Body of pancreas (tissue), 4 donors: ENCODE results near the gene MLEC.

Experiments
- POLR2A ChIP-seq, 3 donors: fragments of 450-650 bp; IDR thresholded peaks; one replicate each; pipeline ENCODE4 v1.6.1; 2016; ENCODE audit warnings: antibody characterized with exemption in 3 of 3, mild to moderate bottlenecking in 2 of 3
- TF ChIP-seq, protein P1 (sequence below), 7 experiments: fragments of 450-650 bp in 4 of 7; fragments of 200-600 bp in 3 of 7; sonication (generic) in 3 of 7; IDR thresholded peaks; one replicate each; pipeline ENCODE4 v1.5.1; 2016 to 2019; ENCODE audit warnings: antibody characterized with exemption in 7 of 7

DNA sequence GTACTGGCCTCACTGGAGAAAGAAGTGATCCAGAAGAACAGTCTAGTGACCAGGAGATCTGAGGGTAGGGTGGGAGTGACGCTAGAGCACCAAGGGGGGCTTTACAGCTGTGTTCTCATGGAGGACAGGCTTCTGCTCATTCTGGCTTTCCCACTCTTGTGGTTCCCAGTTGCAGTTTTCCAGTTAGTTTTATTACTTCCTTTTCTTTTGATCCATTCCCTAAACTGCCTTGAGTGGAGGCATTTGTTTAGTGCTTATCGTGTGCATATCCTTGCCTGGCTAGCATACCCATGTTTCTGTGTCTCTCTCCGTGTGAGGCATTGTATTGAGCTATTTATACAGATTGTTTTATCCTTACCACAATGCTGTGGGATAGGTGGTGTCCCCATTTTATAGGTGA is 4.0 kb downstream of the MLEC start:
- TF ChIP-seq, protein P1, sequence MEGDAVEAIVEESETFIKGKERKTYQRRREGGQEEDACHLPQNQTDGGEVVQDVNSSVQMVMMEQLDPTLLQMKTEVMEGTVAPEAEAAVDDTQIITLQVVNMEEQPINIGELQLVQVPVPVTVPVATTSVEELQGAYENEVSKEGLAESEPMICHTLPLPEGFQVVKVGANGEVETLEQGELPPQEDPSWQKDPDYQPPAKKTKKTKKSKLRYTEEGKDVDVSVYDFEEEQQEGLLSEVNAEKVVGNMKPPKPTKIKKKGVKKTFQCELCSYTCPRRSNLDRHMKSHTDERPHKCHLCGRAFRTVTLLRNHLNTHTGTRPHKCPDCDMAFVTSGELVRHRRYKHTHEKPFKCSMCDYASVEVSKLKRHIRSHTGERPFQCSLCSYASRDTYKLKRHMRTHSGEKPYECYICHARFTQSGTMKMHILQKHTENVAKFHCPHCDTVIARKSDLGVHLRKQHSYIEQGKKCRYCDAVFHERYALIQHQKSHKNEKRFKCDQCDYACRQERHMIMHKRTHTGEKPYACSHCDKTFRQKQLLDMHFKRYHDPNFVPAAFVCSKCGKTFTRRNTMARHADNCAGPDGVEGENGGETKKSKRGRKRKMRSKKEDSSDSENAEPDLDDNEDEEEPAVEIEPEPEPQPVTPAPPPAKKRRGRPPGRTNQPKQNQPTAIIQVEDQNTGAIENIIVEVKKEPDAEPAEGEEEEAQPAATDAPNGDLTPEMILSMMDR (IDR thresholded peaks at IDR 0.05), result no peak
- no peak for TF ChIP-seq POLR2A (IDR thresholded peaks at IDR 0.05)
